Neural crest cell (in vitro differentiated cells): ENCODE results near the gene FREY1. TPM values are rescaled to one million over a fixed set of nuclear protein-coding genes. Genes with fewer than 3 reads are reported as not detected.

ENCODE experiments used
- DNase-seq: peaks from one replicate; pipeline ENCODE4 v3.0.0; 2021; ENCODE audit warnings: low read depth, mixed read lengths, low spot score
- H3K27ac Mint-ChIP-seq: one replicate; pipeline ENCODE4 v1.8.0; 2021; ENCODE audit warnings: mild to moderate bottlenecking, mixed read lengths; ENCODE audit not compliant: unreplicated experiment
- H3K27me3 Mint-ChIP-seq: 2 replicates; pipeline ENCODE4 v1.8.0; 2021; ENCODE audit warnings: low read depth, mild to moderate bottlenecking, mixed read lengths
- H3K36me3 Mint-ChIP-seq: 2 replicates; pipeline ENCODE4 v1.8.0; 2021; ENCODE audit warnings: low read depth, mild to moderate bottlenecking, mixed read lengths
- H3K4me1 Mint-ChIP-seq: 2 replicates; pipeline ENCODE4 v1.8.0; 2021; ENCODE audit warnings: mixed read lengths
- H3K4me3 Mint-ChIP-seq: one replicate; pipeline ENCODE4 v1.8.0; 2021; ENCODE audit warnings: mild to moderate bottlenecking, mixed read lengths
- H3K9me3 Mint-ChIP-seq: 2 replicates; pipeline ENCODE4 v1.8.0; 2021; ENCODE audit warnings: mixed read lengths
- total RNA-seq: library from RNA; stranded (reverse); gene quantifications from 2 replicates; pipeline ENCODE4 v1.2.1, GENCODE V29; 2021
- TF ChIP-seq, protein P1 (sequence below): fragments of 200-600 bp; sonication (generic); conservative IDR thresholded peaks from 2 replicates; pipeline ENCODE4 v1.5.0; 2021; ENCODE audit warnings: antibody characterized with exemption, mild to moderate bottlenecking

FREY1 gene
- total RNA-seq, 1 donor from 2014 or later, result 3.3 TPM

GRCh38 chr11:45894555-45895247 is 12.4 kb downstream of the FREY1 start:
- no peaks in the 10 kb centered on the region for H3K9me3 Mint-ChIP-seq
- no peak for DNase-seq
- H3K27ac Mint-ChIP-seq, result no peak overlapping the region
- H3K4me3 Mint-ChIP-seq, result no peak overlapping the region
- TF ChIP-seq, protein P1, sequence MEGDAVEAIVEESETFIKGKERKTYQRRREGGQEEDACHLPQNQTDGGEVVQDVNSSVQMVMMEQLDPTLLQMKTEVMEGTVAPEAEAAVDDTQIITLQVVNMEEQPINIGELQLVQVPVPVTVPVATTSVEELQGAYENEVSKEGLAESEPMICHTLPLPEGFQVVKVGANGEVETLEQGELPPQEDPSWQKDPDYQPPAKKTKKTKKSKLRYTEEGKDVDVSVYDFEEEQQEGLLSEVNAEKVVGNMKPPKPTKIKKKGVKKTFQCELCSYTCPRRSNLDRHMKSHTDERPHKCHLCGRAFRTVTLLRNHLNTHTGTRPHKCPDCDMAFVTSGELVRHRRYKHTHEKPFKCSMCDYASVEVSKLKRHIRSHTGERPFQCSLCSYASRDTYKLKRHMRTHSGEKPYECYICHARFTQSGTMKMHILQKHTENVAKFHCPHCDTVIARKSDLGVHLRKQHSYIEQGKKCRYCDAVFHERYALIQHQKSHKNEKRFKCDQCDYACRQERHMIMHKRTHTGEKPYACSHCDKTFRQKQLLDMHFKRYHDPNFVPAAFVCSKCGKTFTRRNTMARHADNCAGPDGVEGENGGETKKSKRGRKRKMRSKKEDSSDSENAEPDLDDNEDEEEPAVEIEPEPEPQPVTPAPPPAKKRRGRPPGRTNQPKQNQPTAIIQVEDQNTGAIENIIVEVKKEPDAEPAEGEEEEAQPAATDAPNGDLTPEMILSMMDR, result no peak
- peaks cover 12% of the 10 kb centered on the region for H3K4me1 Mint-ChIP-seq
- no peaks in the 10 kb centered on the region for H3K27me3 Mint-ChIP-seq
- no peaks in the 10 kb centered on the region for H3K36me3 Mint-ChIP-seq

- Mint-ChIP-seq H3K27me3 (no peaks in the 10 kb centered on the region), H3K4me1 (peaks cover 8% of the 10 kb centered on the region), H3K27ac (peak overlapping the region; percentile 27), H3K4me3 (no peak overlapping the region), H3K36me3 (no peaks in the 10 kb centered on the region), H3K9me3 (no peaks in the 10 kb centered on the region)
- TF ChIP-seq, protein P1, result no peak
- DNase-seq, result no peak
Measured at GRCh38 chr11:45892856-45893255, 14.2 kb downstream of the FREY1 start.

GRCh38 chr11:45890886-45891550 is 16.1 kb downstream of the FREY1 start:
- Mint-ChIP-seq H3K36me3 (no peaks in the 10 kb centered on the region), H3K9me3 (no peaks in the 10 kb centered on the region), H3K4me3 (peak overlapping the region; percentile 15), H3K27me3 (peaks cover 12% of the 10 kb centered on the region), H3K27ac (no peak overlapping the region), H3K4me1 (peaks cover 8% of the 10 kb centered on the region)
- TF ChIP-seq, protein P1, result no peak
- DNase-seq, result no peak

GRCh38 chr11:45889966-45890365 is 17.1 kb downstream of the FREY1 start:
- H3K4me1 Mint-ChIP-seq, result peaks cover 12% of the 10 kb centered on the region

GRCh38 chr11:45889555-45889954 is 17.5 kb downstream of the FREY1 start:
- Mint-ChIP-seq H3K36me3 (no peaks in the 10 kb centered on the region), H3K27ac (peak overlapping the region; percentile 87), H3K4me1 (peaks cover 17% of the 10 kb centered on the region), H3K27me3 (peaks cover 19% of the 10 kb centered on the region), H3K4me3 (no peak overlapping the region), H3K9me3 (no peaks in the 10 kb centered on the region)
- TF ChIP-seq, protein P1, result no peak
- no peak for DNase-seq

More at GRCh38 chr11:45889966-45890365, 17.1 kb downstream of the FREY1 start:
- TF ChIP-seq, protein P1, result no peak
- no peak for DNase-seq
- no peak overlapping the region for H3K4me3 Mint-ChIP-seq
- H3K9me3 Mint-ChIP-seq, result no peaks in the 10 kb centered on the region
- no peaks in the 10 kb centered on the region for H3K36me3 Mint-ChIP-seq
- H3K27ac Mint-ChIP-seq, result peak overlapping the region; percentile 14
- peaks cover 15% of the 10 kb centered on the region for H3K27me3 Mint-ChIP-seq
